ENCODE results near the gene ALPK3.

Gene ALPK3

GRCh38 chr15:84799511-84800187, 17.5 kb upstream of the ALPK3 start:
- DNase-seq = no peak

- DNase-seq = no peak
These were observed 16.8 kb upstream of the ALPK3 start for GRCh38 chr15:84800365-84800806.

GRCh38 chr15:84804005-84804900, 12.9 kb upstream of the ALPK3 start:
- no peak for DNase-seq

GRCh38 chr15:84805221-84805620, 11.9 kb upstream of the ALPK3 start:
- DNase-seq = no peak

- DNase-seq = no peak
These were observed 9.9 kb upstream of the ALPK3 start for GRCh38 chr15:84807228-84807627.

GRCh38 chr15:84810073-84810840, 6.9 kb upstream of the ALPK3 start:
- no peak for DNase-seq

- no peak for DNase-seq
These were observed 6.0 kb upstream of the ALPK3 start for GRCh38 chr15:84811151-84811550.

- no peak for DNase-seq
These were observed 5.3 kb upstream of the ALPK3 start for GRCh38 chr15:84811828-84812227.

- DNase-seq = no peak
These were observed 4.3 kb upstream of the ALPK3 start for GRCh38 chr15:84812842-84813241.

- DNase-seq = no peak
These were observed 3.7 kb upstream of the ALPK3 start for GRCh38 chr15:84813435-84813834.

- DNase-seq = no peak
These were observed 3.2 kb upstream of the ALPK3 start for GRCh38 chr15:84813931-84814330.

- DNase-seq = no peak
These were observed 2.2 kb upstream of the ALPK3 start for GRCh38 chr15:84814916-84815315.

GRCh38 chr15:84817466-84818081, 418 bp downstream of the ALPK3 start:
- no peak for DNase-seq

- no peak for DNase-seq
These were observed 1.3 kb downstream of the ALPK3 start for GRCh38 chr15:84818261-84819131.

- DNase-seq = no peak
These were observed 2.2 kb downstream of the ALPK3 start for GRCh38 chr15:84819291-84819768.

GRCh38 chr15:84819791-84820190, 2.6 kb downstream of the ALPK3 start:
- DNase-seq = no peak

GRCh38 chr15:84821501-84822021, 4.4 kb downstream of the ALPK3 start:
- DNase-seq = no peak

GRCh38 chr15:84822653-84823281, 5.6 kb downstream of the ALPK3 start:
- no peak for DNase-seq

- no peak for DNase-seq
These were observed 6.2 kb downstream of the ALPK3 start for GRCh38 chr15:84823282-84823878.

GRCh38 chr15:84824260-84825007, 7.3 kb downstream of the ALPK3 start:
- no peak for DNase-seq
